ENCODE data around the gene GPRC5B.

Gene GPRC5B

GRCh38 chr16:19892902-19893301 lies 8.3 kb upstream of the GPRC5B start:
- TF ChIP-seq TAF1 (IDR thresholded peaks at IDR 0.05; ENCODE audit: borderline replicate concordance, low read depth, low read length) (no peak), POLR2AphosphoS5 (IDR thresholded peaks at IDR 0.05; ENCODE audit: low read depth, low read length) (no peak), POLR2A (IDR thresholded peaks at IDR 0.05; ENCODE audit: low read depth, low read length) (no peak)
- FAIRE-seq (no peak), DNase-seq (ENCODE audit: insufficient read length) (no peak)

DNA sequence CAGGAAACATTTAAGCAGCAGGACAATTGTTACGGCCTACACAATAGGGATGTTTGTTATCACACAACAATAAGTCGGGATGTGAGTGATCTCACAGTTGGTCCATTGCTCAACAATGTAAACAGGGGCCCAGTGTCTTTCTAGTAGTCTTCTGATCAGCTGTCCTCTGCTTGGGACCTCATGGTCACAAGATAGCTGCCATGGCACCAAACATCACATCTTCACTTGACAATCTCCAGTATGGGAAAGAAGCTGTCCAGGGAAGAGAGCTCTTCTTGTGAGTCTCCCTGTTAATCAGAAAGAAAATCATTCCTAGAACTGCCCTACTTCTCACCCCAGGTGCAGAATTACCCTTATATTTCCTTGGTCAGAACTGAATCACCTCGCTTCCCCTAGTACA lies 6.3 kb upstream of the GPRC5B start:
- DNase-seq (ENCODE audit: insufficient read length) (no peak), FAIRE-seq (no peak)
- no peak for TF ChIP-seq POLR2AphosphoS5 (IDR thresholded peaks at IDR 0.05; ENCODE audit: low read depth, low read length)
- no peak for TF ChIP-seq TAF1 (IDR thresholded peaks at IDR 0.05; ENCODE audit: borderline replicate concordance, low read depth, low read length)
- no peak for TF ChIP-seq POLR2A (IDR thresholded peaks at IDR 0.05; ENCODE audit: low read depth, low read length)

- FAIRE-seq (no peak), DNase-seq (ENCODE audit: insufficient read length) (no peak)
- TF ChIP-seq POLR2AphosphoS5 (IDR thresholded peaks at IDR 0.05; ENCODE audit: low read depth, low read length) = no peak
- no peak for TF ChIP-seq POLR2A (IDR thresholded peaks at IDR 0.05; ENCODE audit: low read depth, low read length)
- TF ChIP-seq TAF1 (IDR thresholded peaks at IDR 0.05; ENCODE audit: borderline replicate concordance, low read depth, low read length) = no peak
These were observed 4.2 kb upstream of the GPRC5B start for GRCh38 chr16:19888834-19889233.

DNA sequence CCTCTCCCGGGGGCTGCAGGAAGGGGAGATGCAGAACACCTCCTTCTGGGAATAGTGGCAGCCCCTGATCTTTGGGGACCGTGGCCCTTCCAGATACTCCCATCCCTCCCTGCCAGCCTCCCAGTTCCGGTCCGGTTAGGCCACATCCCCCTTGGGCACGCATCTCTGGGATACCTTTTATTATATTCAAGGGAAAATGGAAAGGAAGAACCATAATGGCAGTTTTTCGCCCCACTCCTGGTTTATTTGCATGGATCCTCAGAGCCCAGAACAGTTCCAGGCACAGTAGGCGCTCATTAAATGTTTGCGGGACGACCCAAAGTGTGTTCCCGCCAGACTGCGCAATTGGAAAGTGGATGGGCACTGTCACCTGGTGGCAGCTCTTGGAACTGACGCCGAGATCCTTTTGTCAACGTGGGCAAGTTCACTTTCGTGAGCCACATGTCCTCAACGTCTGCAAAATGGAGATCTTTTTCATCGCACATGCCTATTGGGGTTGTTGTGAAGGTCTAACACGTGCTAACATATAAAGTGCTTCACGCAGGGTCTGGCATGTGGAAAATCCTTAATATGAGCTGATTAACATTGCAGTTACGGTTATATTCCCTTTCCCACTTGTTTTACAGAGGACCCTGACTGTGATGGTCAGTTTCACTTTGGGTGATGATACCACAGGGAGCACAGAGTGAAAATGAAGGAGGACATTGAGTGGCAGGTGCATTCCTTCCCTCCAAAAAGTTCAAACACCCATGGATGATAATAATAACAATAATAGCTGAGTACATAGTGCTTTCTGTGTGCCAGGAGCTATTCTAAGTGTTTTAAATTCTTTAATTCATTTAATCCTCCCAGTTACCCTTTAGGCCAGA lies 1.7 kb upstream of the GPRC5B start:
- no peak for TF ChIP-seq POLR2AphosphoS5 (IDR thresholded peaks at IDR 0.05; ENCODE audit: low read depth, low read length)
- no peak for TF ChIP-seq POLR2A (IDR thresholded peaks at IDR 0.05; ENCODE audit: low read depth, low read length)
- TF ChIP-seq TAF1 (IDR thresholded peaks at IDR 0.05; ENCODE audit: borderline replicate concordance, low read depth, low read length) = no peak
- DNase-seq (ENCODE audit: insufficient read length) (peak; percentile 38), FAIRE-seq (peak; percentile 62)

DNA sequence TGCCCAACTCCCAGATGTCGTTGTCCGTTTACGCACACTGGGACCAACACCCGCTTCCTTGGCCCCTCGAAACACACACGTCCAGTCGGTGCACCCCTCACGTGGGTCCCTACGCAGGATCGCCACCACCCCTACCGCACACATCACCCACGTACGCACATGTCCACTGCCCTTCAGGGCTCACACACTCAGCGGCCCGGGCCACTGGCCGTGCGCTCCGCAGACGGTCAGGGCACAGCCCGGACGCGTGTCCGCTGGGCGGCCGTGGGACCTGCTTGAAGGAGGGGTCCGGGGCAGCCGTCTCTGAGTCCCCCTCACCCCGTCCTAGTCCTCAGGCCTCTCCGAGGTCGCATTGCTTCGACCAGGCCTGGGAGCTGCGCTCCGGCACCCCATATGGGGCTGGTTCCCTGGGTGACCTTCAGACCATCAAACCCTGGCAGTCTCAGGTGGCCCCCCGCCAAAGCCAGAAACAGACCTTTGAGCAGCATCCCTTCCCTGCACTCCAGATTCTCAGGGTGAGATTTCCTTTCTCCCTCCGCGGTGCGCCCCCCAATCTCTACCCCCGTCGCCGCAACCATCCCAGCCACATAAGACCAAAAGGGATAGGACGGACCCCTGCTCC lies 914 bp upstream of the GPRC5B start:
- DNase-seq (ENCODE audit: insufficient read length) = no peak
- FAIRE-seq = no peak

GRCh38 chr16:19883966-19884485 lies 622 bp downstream of the GPRC5B start:
- TF ChIP-seq POLR2A (IDR thresholded peaks at IDR 0.05; ENCODE audit: low read depth, low read length) = no peak
- no peak for TF ChIP-seq POLR2AphosphoS5 (IDR thresholded peaks at IDR 0.05; ENCODE audit: low read depth, low read length)
- TF ChIP-seq TAF1 (IDR thresholded peaks at IDR 0.05; ENCODE audit: borderline replicate concordance, low read depth, low read length) = no peak
- no peak for DNase-seq (ENCODE audit: insufficient read length)

More for the DNA sequence above, 914 bp upstream of the GPRC5B start:
- no peak for TF ChIP-seq POLR2A (IDR thresholded peaks at IDR 0.05; ENCODE audit: low read depth, low read length)
- TF ChIP-seq POLR2AphosphoS5 (IDR thresholded peaks at IDR 0.05; ENCODE audit: low read depth, low read length) = no peak
- no peak for TF ChIP-seq TAF1 (IDR thresholded peaks at IDR 0.05; ENCODE audit: borderline replicate concordance, low read depth, low read length)

GRCh38 chr16:19883296-19883965 lies 1.2 kb downstream of the GPRC5B start:
- DNase-seq (ENCODE audit: insufficient read length) = no peak
- TF ChIP-seq POLR2A (IDR thresholded peaks at IDR 0.05; ENCODE audit: low read depth, low read length) (no peak), POLR2AphosphoS5 (IDR thresholded peaks at IDR 0.05; ENCODE audit: low read depth, low read length) (no peak), TAF1 (IDR thresholded peaks at IDR 0.05; ENCODE audit: borderline replicate concordance, low read depth, low read length) (no peak)
- FAIRE-seq = no peak

More at GRCh38 chr16:19883966-19884485, 622 bp downstream of the GPRC5B start:
- no peak for FAIRE-seq

GRCh38 chr16:19882646-19883045 lies 2.0 kb downstream of the GPRC5B start:
- FAIRE-seq (no peak), DNase-seq (ENCODE audit: insufficient read length) (no peak)
- TF ChIP-seq POLR2AphosphoS5 (IDR thresholded peaks at IDR 0.05; ENCODE audit: low read depth, low read length) = no peak
- TF ChIP-seq TAF1 (IDR thresholded peaks at IDR 0.05; ENCODE audit: borderline replicate concordance, low read depth, low read length) = no peak
- no peak for TF ChIP-seq POLR2A (IDR thresholded peaks at IDR 0.05; ENCODE audit: low read depth, low read length)

DNA sequence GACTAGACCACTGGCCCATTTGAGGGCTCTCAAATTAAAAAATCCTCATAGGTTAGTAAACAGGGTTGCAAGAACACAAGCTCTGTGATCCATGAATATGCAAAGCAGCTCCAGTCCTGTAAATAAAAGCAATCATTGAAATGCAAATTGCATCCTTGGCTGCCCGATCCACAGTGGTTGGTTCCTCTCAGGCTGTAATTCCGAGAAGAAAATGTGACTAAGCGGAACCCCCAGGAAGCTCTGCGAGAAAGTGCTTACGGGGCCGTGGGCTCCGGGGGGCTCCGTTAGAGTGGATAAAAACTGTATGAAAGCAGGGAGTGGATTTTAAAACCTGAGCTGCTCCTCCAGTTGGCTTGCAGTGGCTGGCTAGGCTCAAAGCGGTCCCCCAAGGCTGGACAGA lies 2.5 kb downstream of the GPRC5B start:
- TF ChIP-seq POLR2AphosphoS5 (IDR thresholded peaks at IDR 0.05; ENCODE audit: low read depth, low read length) (no peak), TAF1 (IDR thresholded peaks at IDR 0.05; ENCODE audit: borderline replicate concordance, low read depth, low read length) (no peak), POLR2A (IDR thresholded peaks at IDR 0.05; ENCODE audit: low read depth, low read length) (no peak)
- no peak for DNase-seq (ENCODE audit: insufficient read length)
- no peak for FAIRE-seq

GRCh38 chr16:19881783-19882182 lies 2.9 kb downstream of the GPRC5B start:
- DNase-seq (ENCODE audit: insufficient read length) (no peak), FAIRE-seq (no peak)
- TF ChIP-seq POLR2A (IDR thresholded peaks at IDR 0.05; ENCODE audit: low read depth, low read length) (no peak), TAF1 (IDR thresholded peaks at IDR 0.05; ENCODE audit: borderline replicate concordance, low read depth, low read length) (no peak), POLR2AphosphoS5 (IDR thresholded peaks at IDR 0.05; ENCODE audit: low read depth, low read length) (no peak)

DNA sequence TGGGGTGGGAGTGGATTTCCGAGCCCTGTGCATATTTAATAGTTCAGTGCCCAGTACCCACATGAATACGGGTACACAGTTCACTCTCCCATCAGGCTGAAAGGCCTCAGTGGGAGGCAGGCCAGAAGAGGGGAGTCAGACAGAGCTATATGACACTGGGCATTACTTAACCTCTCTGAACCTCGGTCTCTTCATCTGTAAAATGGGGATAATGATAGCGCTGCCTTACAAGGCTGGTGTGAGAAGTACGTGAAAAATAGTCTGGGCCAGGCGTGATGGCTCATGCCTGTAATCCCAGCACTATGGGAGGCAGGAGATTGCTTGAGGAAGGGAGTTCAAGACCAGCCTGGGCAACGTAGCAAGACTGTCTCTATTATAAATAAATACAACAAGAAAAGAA lies 3.6 kb downstream of the GPRC5B start:
- DNase-seq (ENCODE audit: insufficient read length) (no peak), FAIRE-seq (no peak)
- TF ChIP-seq POLR2AphosphoS5 (IDR thresholded peaks at IDR 0.05; ENCODE audit: low read depth, low read length) (no peak), TAF1 (IDR thresholded peaks at IDR 0.05; ENCODE audit: borderline replicate concordance, low read depth, low read length) (no peak), POLR2A (IDR thresholded peaks at IDR 0.05; ENCODE audit: low read depth, low read length) (no peak)

Measured in GM12892 (cell line).